Liver (tissue), 9 donors: ENCODE data around the gene PYCR2. TPM values are rescaled to one million over a fixed set of nuclear protein-coding genes. Genes with fewer than 3 reads are reported as not detected.

Experiments used
- DNase-seq: peaks from one replicate; pipeline ENCODE4 v3.0.0-alpha.2; 2017; ENCODE audit warnings: low spot score
- H3K27ac ChIP-seq, 2 donors: one replicate each; pipeline ENCODE4 v1.7.0; 2013; ENCODE audit warnings: inconsistent platforms in 2 of 2, low read length in 2 of 2, control low read depth in 1 of 2, low read depth in 1 of 2, mild to moderate bottlenecking in 1 of 2
- H3K27me3 ChIP-seq, 4 donors: one replicate each; pipeline versions ENCODE4 v1.6.1 to v1.7.0; 2013; ENCODE audit warnings: low read length in 3 of 4, inconsistent platforms in 1 of 4, mild to moderate bottlenecking in 1 of 4, moderate library complexity in 1 of 4; ENCODE audit not compliant: control insufficient read depth in 4 of 4, insufficient read depth in 4 of 4
- H3K36me3 ChIP-seq, 4 donors: one replicate each; pipeline versions ENCODE4 v1.6.1 to v1.7.0; 2013; ENCODE audit warnings: low read length in 3 of 4, mild to moderate bottlenecking in 3 of 4, low read depth in 1 of 4, moderate library complexity in 1 of 4; ENCODE audit not compliant: control insufficient read depth in 4 of 4, insufficient read depth in 3 of 4
- H3K4me1 ChIP-seq, 4 donors: one replicate each; pipeline versions ENCODE4 v1.6.1 to v1.7.0; 2013; ENCODE audit warnings: low read length in 3 of 4, mild to moderate bottlenecking in 3 of 4, moderate library complexity in 1 of 4; ENCODE audit not compliant: control insufficient read depth in 4 of 4, insufficient read depth in 4 of 4
- H3K4me3 ChIP-seq, 3 donors: one replicate each; pipeline versions ENCODE4 v1.6.1 to v1.7.0; 2013; ENCODE audit warnings: low read length in 3 of 3, control low read depth in 1 of 3, low read depth in 1 of 3, mild to moderate bottlenecking in 1 of 3
- H3K9ac ChIP-seq, 2 donors: one replicate each; pipeline ENCODE4 v1.7.0; 2013; ENCODE audit warnings: low read length in 2 of 2, mild to moderate bottlenecking in 2 of 2, moderate library complexity in 2 of 2, control low read depth in 1 of 2, low read depth in 1 of 2
- H3K9me3 ChIP-seq, 4 donors: one replicate each; pipeline versions ENCODE4 v1.6.1 to v1.7.0; 2013; ENCODE audit warnings: low read length in 3 of 4; ENCODE audit not compliant: control insufficient read depth in 4 of 4
- CTCF ChIP-seq: fragments of 150-350 bp; IDR thresholded peaks from 2 replicates; pipeline ENCODE4 v1.5.1; 2017; ENCODE audit warnings: improper control_type of control experiment, low read depth, low read length; ENCODE audit not compliant: missing input control
- FOXA2 ChIP-seq: IDR thresholded peaks from 2 replicates; pipeline ENCODE4 v1.6.1; 2016; ENCODE audit warnings: antibody characterized with exemption
- RAD21 ChIP-seq, 2 donors: IDR thresholded peaks; 2 replicates each; pipeline ENCODE4 v1.6.1; 2016; ENCODE audit warnings: antibody characterized with exemption in 2 of 2, mild to moderate bottlenecking in 2 of 2
- SP1 ChIP-seq: IDR thresholded peaks from 2 replicates; pipeline ENCODE4 v1.6.1; 2018; ENCODE audit warnings: antibody characterized with exemption, mild to moderate bottlenecking
- TAF1 ChIP-seq: conservative IDR thresholded peaks from 2 replicates; pipeline ENCODE4 v1.6.1; 2016; ENCODE audit warnings: antibody characterized with exemption, mild to moderate bottlenecking
- YY1 ChIP-seq: IDR thresholded peaks from 2 replicates; pipeline ENCODE4 v1.6.1; 2016; ENCODE audit warnings: antibody characterized with exemption, mild to moderate bottlenecking
- ZBTB33 ChIP-seq: IDR thresholded peaks from 2 replicates; pipeline ENCODE4 v1.6.1; 2016; ENCODE audit warnings: antibody characterized with exemption
- WGBS: extraction: QIAGEN DNeasy Blood & Tissue Kit; methylation state at CpG from one replicate; pipeline ENCODE4 v1.1.7; 2013; 5-methylcytosine and 5-hydroxymethylcytosine counted together
- polyA plus RNA-seq, 2 donors: library from polyadenylated mRNA; stranded (reverse) in 1 of 2; unstranded in 1 of 2; fragments of 200-250 nt in 1 of 2; fragments of >200 nt in 1 of 2; fragmentation: Nextera tagmentation in 1 of 2; extraction: Ambion mirVana in 1 of 2; gene quantifications; one replicate each; pipeline versions ENCODE4 v1.2.1 to v1.2.3, GENCODE V29; 2013 to 2015
- total RNA-seq, 2 donors: library from RNA; depleted of rRNA; stranded (reverse); fragments of >200 nt; gene quantifications; one replicate each; pipeline ENCODE4 v1.2.3, GENCODE V29; 2014
- TF ChIP-seq, protein P1 (sequence below): IDR thresholded peaks from 2 replicates; pipeline ENCODE4 v1.6.1; 2016; ENCODE audit warnings: antibody characterized with exemption, mild to moderate bottlenecking
- donor health status: healthy.
- donor health status: healthy.
- donor health status: healthy.
- donor health status: healthy.
- donor health status: healthy.

PYCR2 gene
- total and polyA plus RNA-seq, 4 donors: 16.8 to 41.0 (median 33.0) TPM

- Histone ChIP-seq H3K36me3 (peaks cover 0 to 15% (median 6%) of the 10 kb centered on the region in 4 donors), H3K27me3 (no peaks in the 10 kb centered on the region), H3K4me3 (no peak overlapping the region), H3K9ac (no peak overlapping the region), H3K27ac (no peak overlapping the region), H3K9me3 (no peaks in the 10 kb centered on the region), H3K4me1 (peaks cover 0 to 2% (median 0%) of the 10 kb centered on the region in 4 donors)
- DNase-seq: no peak
- no peak for TF ChIP-seq SP1
- TF ChIP-seq YY1: no peak
- no peak for TF ChIP-seq CTCF
- TF ChIP-seq, protein P1, sequence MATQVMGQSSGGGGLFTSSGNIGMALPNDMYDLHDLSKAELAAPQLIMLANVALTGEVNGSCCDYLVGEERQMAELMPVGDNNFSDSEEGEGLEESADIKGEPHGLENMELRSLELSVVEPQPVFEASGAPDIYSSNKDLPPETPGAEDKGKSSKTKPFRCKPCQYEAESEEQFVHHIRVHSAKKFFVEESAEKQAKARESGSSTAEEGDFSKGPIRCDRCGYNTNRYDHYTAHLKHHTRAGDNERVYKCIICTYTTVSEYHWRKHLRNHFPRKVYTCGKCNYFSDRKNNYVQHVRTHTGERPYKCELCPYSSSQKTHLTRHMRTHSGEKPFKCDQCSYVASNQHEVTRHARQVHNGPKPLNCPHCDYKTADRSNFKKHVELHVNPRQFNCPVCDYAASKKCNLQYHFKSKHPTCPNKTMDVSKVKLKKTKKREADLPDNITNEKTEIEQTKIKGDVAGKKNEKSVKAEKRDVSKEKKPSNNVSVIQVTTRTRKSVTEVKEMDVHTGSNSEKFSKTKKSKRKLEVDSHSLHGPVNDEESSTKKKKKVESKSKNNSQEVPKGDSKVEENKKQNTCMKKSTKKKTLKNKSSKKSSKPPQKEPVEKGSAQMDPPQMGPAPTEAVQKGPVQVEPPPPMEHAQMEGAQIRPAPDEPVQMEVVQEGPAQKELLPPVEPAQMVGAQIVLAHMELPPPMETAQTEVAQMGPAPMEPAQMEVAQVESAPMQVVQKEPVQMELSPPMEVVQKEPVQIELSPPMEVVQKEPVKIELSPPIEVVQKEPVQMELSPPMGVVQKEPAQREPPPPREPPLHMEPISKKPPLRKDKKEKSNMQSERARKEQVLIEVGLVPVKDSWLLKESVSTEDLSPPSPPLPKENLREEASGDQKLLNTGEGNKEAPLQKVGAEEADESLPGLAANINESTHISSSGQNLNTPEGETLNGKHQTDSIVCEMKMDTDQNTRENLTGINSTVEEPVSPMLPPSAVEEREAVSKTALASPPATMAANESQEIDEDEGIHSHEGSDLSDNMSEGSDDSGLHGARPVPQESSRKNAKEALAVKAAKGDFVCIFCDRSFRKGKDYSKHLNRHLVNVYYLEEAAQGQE: no peak
- TF ChIP-seq TAF1: no peak
- TF ChIP-seq FOXA2: no peak
- WGBS: 93% methylated on average over 6 of the region's 6 CpGs
These were observed 9.7 kb downstream of the PYCR2 start for GRCh38 chr1:225914391-225914790.

DNA sequence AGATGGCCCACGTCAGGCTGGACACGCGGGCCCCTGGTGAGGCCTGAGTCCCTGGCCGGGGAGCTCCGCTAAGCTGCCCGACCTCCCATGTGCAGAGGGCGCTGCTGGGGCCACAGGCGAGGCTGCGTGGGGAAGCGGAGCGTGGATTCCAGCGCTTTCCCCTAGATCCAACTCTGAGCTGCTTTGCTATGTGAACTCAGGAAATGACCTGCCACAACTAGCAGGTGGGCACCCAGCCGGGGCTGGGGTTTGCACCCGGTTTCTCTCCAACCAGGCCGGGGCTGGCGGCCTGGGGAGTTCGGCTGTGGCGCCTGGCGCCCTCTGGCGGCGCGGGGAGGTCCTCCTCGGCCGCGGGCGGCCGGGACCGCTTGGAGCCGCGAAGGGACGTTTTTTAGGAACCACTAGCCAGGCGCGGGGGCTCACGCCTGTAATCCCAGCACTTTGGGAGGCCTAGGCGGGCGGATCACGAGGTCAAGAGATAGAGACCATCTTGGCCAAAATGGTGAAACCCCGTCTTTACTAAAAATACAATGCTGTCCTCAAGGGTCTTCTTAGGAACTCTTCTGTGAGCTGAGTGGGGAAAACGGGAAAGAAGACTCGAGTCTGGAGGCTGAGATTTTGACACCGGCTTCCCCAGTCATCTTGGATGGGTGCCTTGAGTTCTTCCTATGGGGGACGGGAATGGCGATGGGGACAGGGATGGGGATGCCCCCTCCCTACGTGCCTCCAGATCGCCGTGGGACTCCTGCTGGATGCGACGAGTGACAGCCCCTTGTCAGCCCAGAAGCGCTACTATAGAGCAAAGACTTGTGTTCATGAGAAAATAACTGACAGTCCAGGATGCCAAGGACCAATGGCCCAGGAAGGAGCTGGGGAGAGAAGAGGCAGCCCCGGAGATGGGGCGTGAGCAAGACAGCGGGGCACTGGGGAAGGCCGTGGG, 12.6 kb downstream of the PYCR2 start:
- no peak for TF ChIP-seq FOXA2
- TF ChIP-seq SP1: no peak
- no peak for TF ChIP-seq ZBTB33
- peak; percentile 79 for TF ChIP-seq CTCF
- peak; percentile 83 to 88 for TF ChIP-seq RAD21 (IDR thresholded peaks at IDR 0.05)
- Histone ChIP-seq H3K27me3 (no peaks in the 10 kb centered on the region), H3K27ac (no peak overlapping the region), H3K4me3 (no peak overlapping the region), H3K4me1 (peaks cover 0 to 2% (median 0%) of the 10 kb centered on the region in 4 donors), H3K36me3 (peaks cover 0 to under 1% (median 0%) of the 10 kb centered on the region in 4 donors), H3K9ac (peak overlapping the region in 1 of 2 donors; percentile 1), H3K9me3 (no peaks in the 10 kb centered on the region)
- WGBS: 36% methylated on average over 53 of the region's 53 CpGs
- DNase-seq: peak; percentile 81
